K562 (cell line): ENCODE measurements around the gene MAGIX. TPM values are rescaled to one million over a fixed set of nuclear protein-coding genes. Genes with fewer than 3 reads are reported as not detected.

Experiments used
- CBX1 ChIP-seq: sonication (generic); IDR thresholded peaks from 2 replicates; pipeline ENCODE4 v1.6.1; 2016; ENCODE audit warnings: antibody characterized with exemption, low read depth, mild to moderate bottlenecking
- CHD7 ChIP-seq: fragments of 200-600 bp; sonication (generic); IDR thresholded peaks from one replicate; pipeline ENCODE4 v1.6.1; 2012; ENCODE audit warnings: mild to moderate bottlenecking, low read depth, low read length, inconsistent platforms
- CTBP1 ChIP-seq: fragments of 450-650 bp; IDR thresholded peaks from 2 replicates; pipeline ENCODE4 v1.6.1; 2016; ENCODE audit warnings: borderline replicate concordance
- LEF1 ChIP-seq: fragments of 450-650 bp; IDR thresholded peaks from 2 replicates; pipeline ENCODE4 v1.6.1; 2016; ENCODE audit warnings: mild to moderate bottlenecking
- MBD2 ChIP-seq: sonication (generic); IDR thresholded peaks from 2 replicates; pipeline ENCODE4 v1.6.1; 2016; ENCODE audit warnings: low read depth, borderline replicate concordance
- POLR2AphosphoS2 ChIP-seq: IDR thresholded peaks from 2 replicates; pipeline ENCODE4 v1.6.1; 2012; ENCODE audit warnings: low read length, improper control_type of control experiment
- POLR2G ChIP-seq: fragments of 200-400 bp; formaldehyde crosslinking; IDR thresholded peaks from 2 replicates; pipeline ENCODE4 v1.6.1; 2017; ENCODE audit warnings: low read depth, mild to moderate bottlenecking, antibody characterized with exemption, low read length, moderate library complexity
- STAT5B ChIP-seq: fragments of 250-450 bp; sonication (Bioruptor Pico); IDR thresholded peaks from 2 replicates; pipeline ENCODE4 v1.8.0; 2021; ENCODE audit warnings: mild to moderate bottlenecking, inconsistent platforms
- TBP ChIP-seq: optimal IDR thresholded peaks from 2 replicates; pipeline ENCODE3; 2011; ENCODE audit warnings: low read depth, low read length, improper control_type of control experiment
- ZFPM2 ChIP-seq: fragments of 250-450 bp; sonication (Bioruptor Pico); IDR thresholded peaks from 2 replicates; pipeline ENCODE4 v1.5.1; 2022; ENCODE audit warnings: mild to moderate bottlenecking
- ZNF143 ChIP-seq: sonication (generic); formaldehyde crosslinking; IDR thresholded peaks from 2 replicates; pipeline ENCODE4 v1.9.0; 2022; ENCODE audit warnings: mild to moderate bottlenecking, missing genetic modification reagents
- polyA plus RNA-seq, 8 experiments: library from polyadenylated mRNA; depleted of rRNA in 4 of 8; stranded (reverse) in 5 of 8; unstranded in 3 of 8; fragments of >200 nt; fragmentation: Nextera tagmentation in 2 of 8; fragmentation: Illumina TruSeq in 1 of 8; extraction: Ambion mirVana in 2 of 8; extraction: Trizol in 1 of 8; gene quantifications; 2 replicates each; pipeline versions ENCODE4 v1.2.1 to v1.2.3, GENCODE V29; 2011 to 2014; ENCODE audit warnings: inconsistent platforms in 1 of 8, missing spikeins in 1 of 8
- total RNA-seq, 7 experiments: library from RNA; depleted of rRNA in 6 of 7; stranded (reverse); fragments of >200 nt in 6 of 7; fragmentation: Illumina TruSeq in 2 of 7; extraction: Trizol in 2 of 7; gene quantifications; 2 replicates each; pipeline versions ENCODE4 v1.2.1 to v1.2.3, GENCODE V29; 2011 to 2021; ENCODE audit warnings: low replicate concordance in 1 of 7
- TF ChIP-seq, protein P1 (sequence below), 2 experiments: fragments of 150-350 bp in 1 of 2; IDR thresholded peaks; 2 replicates each; pipeline ENCODE4 v1.6.1; 2012 to 2016; ENCODE audit warnings: low read depth in 2 of 2, low read length in 2 of 2, mild to moderate bottlenecking in 1 of 2, moderate library complexity in 1 of 2

Gene MAGIX
- total and polyA plus RNA-seq, 9 of the 15 experiments (the other 6 are each of a cell fraction or from before 2014, with no cell fraction given), result 0.08 to 3.5 (median 0.47) TPM

DNA sequence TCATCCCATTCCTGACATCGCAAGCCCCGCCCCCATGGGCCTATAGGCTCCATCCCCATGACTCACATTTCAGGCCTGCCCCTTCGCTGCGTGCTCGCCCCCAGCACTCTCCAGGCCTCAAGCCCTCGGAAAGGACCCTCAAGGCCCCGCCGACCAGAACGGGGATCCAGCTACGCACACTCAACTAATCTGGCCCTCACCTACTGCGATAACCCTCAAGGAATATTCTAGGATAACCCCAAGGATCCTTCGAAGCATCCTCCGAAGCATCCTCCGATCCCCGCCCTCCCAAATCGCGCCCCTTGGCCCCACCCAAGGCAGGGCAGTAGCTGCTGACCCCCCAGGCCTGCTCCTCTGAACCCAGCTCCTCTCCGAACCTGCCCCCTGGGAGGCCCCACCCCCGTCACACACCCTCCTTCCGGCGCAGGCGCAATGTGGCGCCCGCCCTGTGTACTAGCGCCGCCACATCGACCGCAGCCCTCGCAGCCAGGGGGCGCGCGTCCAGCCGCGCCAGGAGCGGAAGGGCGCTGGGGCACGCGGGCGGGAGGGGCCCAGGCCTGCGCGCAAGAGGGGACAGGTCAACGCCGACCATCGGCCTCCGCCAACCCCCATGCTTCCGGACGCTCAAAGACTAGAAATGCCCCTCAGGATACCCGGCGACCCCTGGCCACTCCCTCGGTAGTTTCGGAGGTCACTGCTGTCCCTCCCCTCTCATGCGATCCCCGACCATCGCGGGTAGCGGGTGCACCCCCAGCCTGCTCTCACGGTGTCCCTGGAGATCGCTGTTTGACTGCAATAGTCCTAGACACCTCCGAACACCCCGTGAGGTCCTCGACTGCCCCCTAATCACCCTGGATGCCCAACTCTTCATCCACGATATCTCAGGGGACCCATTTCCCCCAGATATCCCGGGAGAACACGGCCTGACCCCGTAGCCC lies 6.4 kb upstream of the MAGIX start (continued):
- TF ChIP-seq CHD7 (no peak), POLR2AphosphoS2 (no peak), CTBP1 (peak; percentile 45; the same call in 1 of the 2 replicates), ZNF143 (peak; percentile 62; the same call in 1 of the 2 replicates), STAT5B (CRISPR knock-in tag) (no peak), MBD2 (0 out of 2 replicates have a peak, but pooled peaks have one; percentile 43), TBP (peak; percentile 20), CBX1 (0 out of 2 replicates have a peak, but pooled peaks have one; percentile 40), ZFPM2 (CRISPR knock-in tag) (no peak), POLR2G (peak; percentile 80), LEF1 (no peak)
- TF ChIP-seq, protein P1, sequence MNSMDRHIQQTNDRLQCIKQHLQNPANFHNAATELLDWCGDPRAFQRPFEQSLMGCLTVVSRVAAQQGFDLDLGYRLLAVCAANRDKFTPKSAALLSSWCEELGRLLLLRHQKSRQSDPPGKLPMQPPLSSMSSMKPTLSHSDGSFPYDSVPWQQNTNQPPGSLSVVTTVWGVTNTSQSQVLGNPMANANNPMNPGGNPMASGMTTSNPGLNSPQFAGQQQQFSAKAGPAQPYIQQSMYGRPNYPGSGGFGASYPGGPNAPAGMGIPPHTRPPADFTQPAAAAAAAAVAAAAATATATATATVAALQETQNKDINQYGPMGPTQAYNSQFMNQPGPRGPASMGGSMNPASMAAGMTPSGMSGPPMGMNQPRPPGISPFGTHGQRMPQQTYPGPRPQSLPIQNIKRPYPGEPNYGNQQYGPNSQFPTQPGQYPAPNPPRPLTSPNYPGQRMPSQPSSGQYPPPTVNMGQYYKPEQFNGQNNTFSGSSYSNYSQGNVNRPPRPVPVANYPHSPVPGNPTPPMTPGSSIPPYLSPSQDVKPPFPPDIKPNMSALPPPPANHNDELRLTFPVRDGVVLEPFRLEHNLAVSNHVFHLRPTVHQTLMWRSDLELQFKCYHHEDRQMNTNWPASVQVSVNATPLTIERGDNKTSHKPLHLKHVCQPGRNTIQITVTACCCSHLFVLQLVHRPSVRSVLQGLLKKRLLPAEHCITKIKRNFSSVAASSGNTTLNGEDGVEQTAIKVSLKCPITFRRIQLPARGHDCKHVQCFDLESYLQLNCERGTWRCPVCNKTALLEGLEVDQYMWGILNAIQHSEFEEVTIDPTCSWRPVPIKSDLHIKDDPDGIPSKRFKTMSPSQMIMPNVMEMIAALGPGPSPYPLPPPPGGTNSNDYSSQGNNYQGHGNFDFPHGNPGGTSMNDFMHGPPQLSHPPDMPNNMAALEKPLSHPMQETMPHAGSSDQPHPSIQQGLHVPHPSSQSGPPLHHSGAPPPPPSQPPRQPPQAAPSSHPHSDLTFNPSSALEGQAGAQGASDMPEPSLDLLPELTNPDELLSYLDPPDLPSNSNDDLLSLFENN (IDR thresholded peaks at IDR 0.05; ENCODE audit: low read depth in 2 of 2, low read length in 2 of 2), result no peak
